ENCODE results near the gene PPP2R5A.
"Not testable (repeated sequence)": the region's sequence is repeated elsewhere in the genome, so short reads cannot be mapped to it uniquely, and the experiment has no call there.

The PPP2R5A gene

GRCh38 chr1:212285685-212286555 is 710 bp downstream of the PPP2R5A start:
- Mint-ChIP-seq H3K27ac (peak overlapping the region; percentile 89), H3K4me3 (peak overlapping the region; percentile 89), H3K36me3 (ENCODE audit: low read depth) (peaks cover 16% of the 10 kb centered on the region), H3K27me3 (no peaks in the 10 kb centered on the region), H3K9me3 (no peaks in the 10 kb centered on the region), H3K4me1 (ENCODE audit: low read depth) (peaks cover 41% of the 10 kb centered on the region)
- intact Hi-C loops (cut with micrococcal nuclease) = no loop called here

DNA sequence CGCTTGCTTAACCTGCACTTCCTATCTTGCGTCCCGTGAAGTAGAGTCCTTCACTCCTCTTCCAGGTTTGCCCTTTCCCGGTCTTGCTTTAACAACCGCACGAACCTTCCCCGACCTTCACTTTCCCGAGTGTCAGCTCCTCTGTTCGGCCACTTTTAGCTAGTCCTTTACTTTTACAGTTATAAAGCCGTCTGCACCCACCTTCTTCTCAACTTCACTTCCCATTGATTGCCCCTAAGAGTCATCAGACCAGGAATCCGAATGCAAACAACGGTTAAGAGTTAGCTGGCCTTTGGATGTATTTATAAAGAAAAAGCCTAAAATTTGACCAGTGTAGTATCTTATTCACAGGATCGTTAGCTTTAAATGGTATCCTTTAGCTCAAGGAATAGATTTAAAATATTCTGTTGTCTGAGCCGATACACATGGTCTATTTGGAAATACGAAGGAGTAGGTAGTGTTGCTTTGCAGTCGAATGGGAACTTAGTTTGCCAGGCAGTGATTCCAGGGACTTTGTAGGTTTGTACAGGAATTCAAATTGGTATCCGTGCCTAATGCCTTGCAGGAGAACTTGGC is 1.4 kb downstream of the PPP2R5A start:
- Mint-ChIP-seq H3K9me3 (no peaks in the 10 kb centered on the region), H3K36me3 (ENCODE audit: low read depth) (peaks cover 16% of the 10 kb centered on the region), H3K27ac (peak overlapping the region; percentile 89), H3K4me3 (peak overlapping the region; percentile 89), H3K4me1 (ENCODE audit: low read depth) (peaks cover 48% of the 10 kb centered on the region), H3K27me3 (no peaks in the 10 kb centered on the region)
- intact Hi-C loops (cut with micrococcal nuclease) = no loop called here

DNA sequence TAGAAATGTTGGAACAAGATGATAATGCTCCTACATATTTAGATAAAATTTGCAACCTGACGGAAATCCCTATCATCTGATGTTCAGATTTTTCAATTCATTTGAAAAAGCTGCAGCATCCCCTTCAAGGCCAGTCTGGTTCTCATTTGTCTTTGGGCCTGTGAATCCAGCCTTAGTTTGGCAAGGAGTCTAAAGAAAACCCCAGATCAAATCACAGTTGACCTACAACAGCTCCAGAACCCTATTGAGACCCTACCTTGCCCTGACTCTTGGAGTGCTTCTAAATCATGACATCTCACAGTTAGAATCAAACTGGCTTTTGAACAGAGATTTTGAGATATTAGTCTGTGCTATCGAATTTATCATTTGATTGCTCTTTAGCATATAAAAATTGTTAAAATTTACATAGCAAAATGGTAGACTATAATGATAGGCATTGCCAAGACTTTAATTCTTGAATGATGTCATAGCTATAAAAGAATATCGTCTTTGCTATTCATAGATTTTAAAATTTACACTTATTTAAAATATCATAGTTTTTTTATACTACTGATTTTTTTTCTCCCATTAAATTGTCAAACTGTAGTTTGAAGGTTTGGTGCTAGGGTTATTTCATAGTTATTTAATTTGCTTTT is 2.2 kb downstream of the PPP2R5A start:
- Mint-ChIP-seq H3K27ac (peak overlapping the region; percentile 89), H3K36me3 (ENCODE audit: low read depth) (peaks cover 16% of the 10 kb centered on the region), H3K27me3 (no peaks in the 10 kb centered on the region), H3K9me3 (no peaks in the 10 kb centered on the region), H3K4me3 (peak overlapping the region; percentile 89), H3K4me1 (ENCODE audit: low read depth) (peaks cover 56% of the 10 kb centered on the region)
- intact Hi-C loops (cut with micrococcal nuclease) = no loop called here

GRCh38 chr1:212287995-212288394 is 2.8 kb downstream of the PPP2R5A start:
- H3K27ac Mint-ChIP-seq; H3K9me3 Mint-ChIP-seq; H3K27me3 Mint-ChIP-seq; intact Hi-C loops (cut with micrococcal nuclease): not testable (repeated sequence)
- Mint-ChIP-seq H3K4me3 (peak overlapping the region; percentile 44), H3K36me3 (ENCODE audit: low read depth) (peaks cover 16% of the 10 kb centered on the region), H3K4me1 (ENCODE audit: low read depth) (peaks cover 62% of the 10 kb centered on the region)

GRCh38 chr1:212288615-212289014 is 3.4 kb downstream of the PPP2R5A start:
- H3K27me3 Mint-ChIP-seq = no peaks in the 10 kb centered on the region
- H3K36me3 Mint-ChIP-seq (ENCODE audit: low read depth) = peaks cover 16% of the 10 kb centered on the region
- H3K4me1 Mint-ChIP-seq (ENCODE audit: low read depth) = peaks cover 65% of the 10 kb centered on the region
- H3K4me3 Mint-ChIP-seq = no peak overlapping the region
- no peaks in the 10 kb centered on the region for H3K9me3 Mint-ChIP-seq
- H3K27ac Mint-ChIP-seq = no peak overlapping the region
- intact Hi-C loops (cut with micrococcal nuclease) = no loop called here

DNA sequence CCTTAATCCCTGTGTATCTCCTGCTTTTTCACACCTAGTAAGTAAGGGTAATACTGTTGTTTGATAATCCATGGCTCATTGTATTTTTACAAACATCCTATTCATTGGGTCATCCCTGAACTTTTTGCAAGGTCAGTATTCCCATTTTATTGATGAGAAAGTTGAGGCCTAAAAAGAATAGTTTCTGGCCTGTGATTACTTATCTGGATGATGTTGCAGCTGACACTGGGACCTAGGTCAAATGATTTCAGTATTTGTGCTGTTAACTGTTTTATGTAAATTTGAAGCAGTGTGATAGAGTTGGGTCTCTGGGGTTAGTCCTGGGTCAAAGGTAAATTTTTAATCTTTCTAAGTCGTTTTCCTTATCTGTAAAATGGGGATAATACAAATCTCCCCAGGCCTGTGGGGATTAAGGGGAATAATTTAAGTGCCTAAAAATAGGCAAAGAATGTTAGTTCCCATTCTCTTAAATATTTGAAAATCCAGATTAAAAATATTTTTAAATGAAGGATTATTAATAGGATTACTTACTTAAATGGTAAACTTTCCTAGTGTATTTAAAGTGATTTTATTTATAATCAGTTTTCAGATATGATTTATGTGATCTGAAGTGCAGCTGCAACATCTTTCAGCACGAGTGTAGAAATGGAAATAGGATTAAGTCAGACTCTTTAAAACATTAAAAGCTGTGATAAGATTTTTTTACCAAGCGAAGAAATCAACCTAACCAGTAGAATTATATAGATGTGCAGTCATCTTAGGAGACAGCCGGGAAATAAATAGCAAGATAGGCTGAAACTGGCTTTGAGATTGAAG is 4.3 kb downstream of the PPP2R5A start:
- Mint-ChIP-seq H3K4me3 (no peak overlapping the region), H3K4me1 (ENCODE audit: low read depth) (peaks cover 61% of the 10 kb centered on the region), H3K27ac (no peak overlapping the region), H3K36me3 (ENCODE audit: low read depth) (peaks cover 16% of the 10 kb centered on the region), H3K9me3 (no peaks in the 10 kb centered on the region), H3K27me3 (no peaks in the 10 kb centered on the region)
- intact Hi-C loops (cut with micrococcal nuclease) = loop anchor here (2.0 to 5.0 kb wide), 2 partner anchors 168 to 219 kb away; no protein-coding TSS in a partner anchor

GRCh38 chr1:212290608-212291007 is 5.4 kb downstream of the PPP2R5A start:
- intact Hi-C loops (cut with micrococcal nuclease) = loop anchor here (2.0 to 5.0 kb wide), 2 partner anchors 167 to 220 kb away; no protein-coding TSS in a partner anchor
- no peaks in the 10 kb centered on the region for H3K27me3 Mint-ChIP-seq
- H3K36me3 Mint-ChIP-seq (ENCODE audit: low read depth) = peaks cover 10% of the 10 kb centered on the region
- H3K4me3 Mint-ChIP-seq = no peak overlapping the region
- peaks cover 67% of the 10 kb centered on the region for H3K4me1 Mint-ChIP-seq (ENCODE audit: low read depth)
- H3K27ac Mint-ChIP-seq = no peak overlapping the region
- H3K9me3 Mint-ChIP-seq = no peaks in the 10 kb centered on the region

DNA sequence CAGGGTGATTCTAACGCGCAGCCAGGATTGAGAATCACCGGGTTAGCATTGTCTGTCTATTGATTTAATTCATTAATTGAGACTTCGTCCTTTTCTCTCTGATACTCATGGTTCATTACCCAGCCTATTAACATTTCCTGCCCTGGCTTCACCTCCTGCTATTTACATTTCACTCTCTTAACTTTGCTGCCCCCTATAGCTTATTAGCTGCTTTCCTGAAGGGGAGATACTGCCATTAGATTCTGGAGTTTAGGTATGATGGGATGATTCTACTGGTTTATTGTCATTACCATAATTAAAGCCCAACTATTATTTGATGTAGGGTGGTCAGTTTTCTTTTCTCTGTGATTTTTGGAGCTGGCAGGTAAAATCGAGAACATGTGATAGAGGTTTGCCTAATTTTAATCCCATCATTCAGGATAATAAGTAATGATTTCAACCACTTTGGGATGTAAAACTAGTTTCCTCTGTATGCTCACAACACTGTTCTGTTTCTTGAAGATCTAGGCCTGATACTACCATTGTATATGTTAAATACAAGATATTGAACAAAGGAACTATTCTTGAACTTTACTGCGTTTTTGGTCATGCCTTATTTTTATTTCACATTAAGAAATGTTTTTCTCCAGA is 6.4 kb downstream of the PPP2R5A start:
- no peaks in the 10 kb centered on the region for H3K27me3 Mint-ChIP-seq
- H3K27ac Mint-ChIP-seq = no peak overlapping the region
- no peaks in the 10 kb centered on the region for H3K9me3 Mint-ChIP-seq
- no peak overlapping the region for H3K4me3 Mint-ChIP-seq
- peaks cover 73% of the 10 kb centered on the region for H3K4me1 Mint-ChIP-seq (ENCODE audit: low read depth)
- H3K36me3 Mint-ChIP-seq (ENCODE audit: low read depth) = peaks cover 2% of the 10 kb centered on the region
- intact Hi-C loops (cut with micrococcal nuclease) = loop anchor here (2.0 to 5.0 kb wide), 2 partner anchors 166 to 221 kb away; no protein-coding TSS in a partner anchor

DNA sequence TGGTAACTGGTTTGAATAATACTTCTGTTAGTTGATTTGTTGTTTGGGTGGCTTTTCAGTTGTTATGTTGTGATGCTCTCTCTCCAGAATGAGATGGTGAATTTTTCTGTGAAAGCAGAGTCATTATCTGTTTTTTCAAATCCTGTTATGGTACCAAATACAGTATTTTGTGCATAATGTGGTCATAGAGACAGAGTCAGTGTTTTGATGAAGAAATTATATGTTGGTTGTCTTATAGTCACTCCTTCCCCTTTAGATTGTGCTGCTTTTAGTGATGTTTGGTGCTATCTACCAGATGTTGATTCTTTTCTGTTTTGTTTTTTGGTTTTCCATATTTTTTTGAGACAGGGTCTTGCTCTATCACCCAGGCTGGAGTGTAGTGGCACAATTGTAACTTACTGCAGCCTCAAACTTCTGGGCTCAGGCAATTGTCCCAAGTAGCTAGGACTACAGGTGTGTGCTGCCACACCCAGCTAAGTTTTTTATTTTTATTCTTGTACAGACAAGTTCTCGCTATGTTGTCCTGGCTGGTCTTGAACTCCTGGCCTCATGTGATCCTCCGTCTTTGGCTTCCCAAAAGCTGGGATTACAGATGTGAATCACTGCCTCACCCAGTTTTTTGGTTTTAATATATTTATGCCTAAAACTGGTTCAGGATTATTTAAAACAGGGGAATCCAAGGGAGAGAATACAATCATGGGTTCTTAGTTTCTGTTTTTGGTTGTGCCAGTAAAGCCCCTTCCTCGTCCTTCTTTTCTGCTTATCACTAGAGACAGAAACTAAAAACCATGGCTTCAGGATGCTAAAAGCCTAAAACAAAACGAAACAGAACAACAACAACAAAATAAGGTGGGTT is 7.3 kb downstream of the PPP2R5A start:
- H3K27me3 Mint-ChIP-seq = no peaks in the 10 kb centered on the region
- H3K9me3 Mint-ChIP-seq = no peaks in the 10 kb centered on the region
- no peak overlapping the region for H3K27ac Mint-ChIP-seq

GRCh38 chr1:212293579-212293978 is 8.4 kb downstream of the PPP2R5A start:
- no peaks in the 10 kb centered on the region for H3K27me3 Mint-ChIP-seq
- H3K36me3 Mint-ChIP-seq (ENCODE audit: low read depth) = no peaks in the 10 kb centered on the region
- H3K27ac Mint-ChIP-seq = no peak overlapping the region
- H3K9me3 Mint-ChIP-seq = no peaks in the 10 kb centered on the region
- H3K4me3 Mint-ChIP-seq = no peak overlapping the region
- H3K4me1 Mint-ChIP-seq (ENCODE audit: low read depth) = peaks cover 66% of the 10 kb centered on the region
- intact Hi-C loops (cut with micrococcal nuclease) = loop anchor here (5.0 kb wide), 1 partner anchor 164 kb away; no protein-coding TSS in a partner anchor

More for the DNA sequence above, 7.3 kb downstream of the PPP2R5A start:
- peaks cover 73% of the 10 kb centered on the region for H3K4me1 Mint-ChIP-seq (ENCODE audit: low read depth)
- no peak overlapping the region for H3K4me3 Mint-ChIP-seq
- H3K36me3 Mint-ChIP-seq (ENCODE audit: low read depth) = no peaks in the 10 kb centered on the region
- intact Hi-C loops (cut with micrococcal nuclease) = loop anchor here (5.0 kb wide), 1 partner anchor 165 kb away; no protein-coding TSS in a partner anchor

DNA sequence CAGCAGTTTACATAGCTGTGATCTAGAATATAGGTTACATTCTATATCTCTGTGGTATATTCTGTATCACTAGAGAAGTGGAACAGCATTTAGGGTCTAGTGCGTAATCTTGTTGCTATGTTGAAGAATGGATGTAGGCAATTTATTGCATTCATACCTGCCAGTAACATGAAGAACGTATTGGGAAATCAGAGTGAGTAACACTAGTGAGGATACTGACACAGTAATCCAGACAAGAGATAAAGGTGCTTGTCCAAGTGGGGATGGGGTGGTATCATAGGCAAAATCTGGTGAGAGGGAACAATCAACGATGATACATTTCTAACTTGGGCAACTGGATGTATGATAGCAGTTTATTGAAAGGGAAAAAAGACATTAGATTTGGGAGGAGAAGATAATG is 9.8 kb downstream of the PPP2R5A start:
- Mint-ChIP-seq H3K9me3 (no peaks in the 10 kb centered on the region), H3K4me1 (ENCODE audit: low read depth) (peaks cover 65% of the 10 kb centered on the region), H3K36me3 (ENCODE audit: low read depth) (no peaks in the 10 kb centered on the region), H3K27me3 (no peaks in the 10 kb centered on the region), H3K4me3 (no peak overlapping the region), H3K27ac (no peak overlapping the region)
- intact Hi-C loops (cut with micrococcal nuclease) = loop anchor here (5.0 kb wide), 1 partner anchor 162 kb away; no protein-coding TSS in a partner anchor

GRCh38 chr1:212295579-212295978 is 10.4 kb downstream of the PPP2R5A start:
- Mint-ChIP-seq H3K4me1 (ENCODE audit: low read depth) (peaks cover 60% of the 10 kb centered on the region), H3K27ac (peak overlapping the region; percentile 0), H3K4me3 (no peak overlapping the region), H3K9me3 (no peaks in the 10 kb centered on the region), H3K36me3 (ENCODE audit: low read depth) (no peaks in the 10 kb centered on the region), H3K27me3 (no peaks in the 10 kb centered on the region)
- intact Hi-C loops (cut with micrococcal nuclease) = no loop called here
